ENCODE measurements around the gene SP4.

The SP4 gene

GRCh38 chr7:21427871-21428658 lies at the start of gene SP4:
TSS of gene SP4 (plus strand) at chr7:21428083. CDS start at chr7:21428252, 169 bp downstream.
- Histone ChIP-seq H3K36me3 (ENCODE audit: insufficient read depth) (no peaks in the 10 kb centered on the region), H4K20me1 (ENCODE audit: insufficient read depth) (no peaks in the 10 kb centered on the region), H3K4me3 (IDR thresholded peaks at IDR 0.05; ENCODE audit: insufficient read depth, low read depth, low read length) (no peak within 1 kb of the TSS), H3K4me2 (peak within 1 kb of the TSS; percentile 98), H3K9ac (peak within 1 kb of the TSS; percentile 97), H3K79me2 (ENCODE audit: insufficient read depth, low read depth) (no peaks in the 10 kb centered on the region), H3K27ac (peak within 1 kb of the TSS; percentile 94), H3K27me3 (ENCODE audit: insufficient read depth, low read depth) (no peaks in the 10 kb centered on the region), H2AFZ (ENCODE audit: low read depth) (peak within 1 kb of the TSS; percentile 99), H3K4me1 (ENCODE audit: low read depth, poor library complexity, severe bottlenecking) (peaks cover 32% of the 10 kb centered on the region)
- no peak for TF ChIP-seq CTCF (conservative IDR thresholded peaks at IDR 0.05; ENCODE audit: low read depth, low read length)

GRCh38 chr7:21383227-21384220 lies 44.4 kb upstream of the SP4 start:
- no peak overlapping the region for H3K4me2 ChIP-seq
- H3K9ac ChIP-seq: no peak overlapping the region
- H3K4me3 ChIP-seq (IDR thresholded peaks at IDR 0.05; ENCODE audit: insufficient read depth, low read depth, low read length): no peak overlapping the region
- no peaks in the 10 kb centered on the region for H3K27me3 ChIP-seq (ENCODE audit: insufficient read depth, low read depth)
- H3K4me1 ChIP-seq (ENCODE audit: low read depth, poor library complexity, severe bottlenecking): no peaks in the 10 kb centered on the region
- TF ChIP-seq CTCF (conservative IDR thresholded peaks at IDR 0.05; ENCODE audit: low read depth, low read length): no peak
- no peaks in the 10 kb centered on the region for H3K79me2 ChIP-seq (ENCODE audit: insufficient read depth, low read depth)
- H4K20me1 ChIP-seq (ENCODE audit: insufficient read depth): no peaks in the 10 kb centered on the region
- no peak overlapping the region for H2AFZ ChIP-seq (ENCODE audit: low read depth)
- no peak overlapping the region for H3K27ac ChIP-seq
- H3K36me3 ChIP-seq (ENCODE audit: insufficient read depth): no peaks in the 10 kb centered on the region

DNA sequence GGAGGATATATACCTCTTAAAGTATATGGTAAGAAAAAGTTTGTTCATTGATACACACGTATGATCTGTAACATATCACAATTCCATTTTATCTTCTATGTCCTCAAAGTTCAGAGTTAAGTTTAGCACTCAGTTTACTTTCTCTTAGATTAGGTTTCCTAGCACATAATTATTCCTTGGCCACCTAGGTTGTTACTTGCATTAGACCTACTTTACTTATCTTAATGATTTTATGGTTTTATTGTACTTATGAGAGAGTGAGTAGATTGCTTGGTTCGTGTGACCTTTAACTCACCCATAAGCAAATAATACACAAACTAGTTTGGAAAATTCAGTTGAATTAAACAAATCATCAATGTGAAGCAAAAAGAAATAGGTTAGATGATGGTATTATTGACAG lies 33.9 kb upstream of the SP4 start:
- no peak overlapping the region for H3K9ac ChIP-seq
- no peaks in the 10 kb centered on the region for H3K79me2 ChIP-seq (ENCODE audit: insufficient read depth, low read depth)
- no peaks in the 10 kb centered on the region for H4K20me1 ChIP-seq (ENCODE audit: insufficient read depth)
- H3K27ac ChIP-seq: no peak overlapping the region
- H2AFZ ChIP-seq (ENCODE audit: low read depth): no peak overlapping the region
- H3K4me2 ChIP-seq: no peak overlapping the region
- H3K4me1 ChIP-seq (ENCODE audit: low read depth, poor library complexity, severe bottlenecking): no peaks in the 10 kb centered on the region
- H3K4me3 ChIP-seq (IDR thresholded peaks at IDR 0.05; ENCODE audit: insufficient read depth, low read depth, low read length): no peak overlapping the region
- TF ChIP-seq CTCF (conservative IDR thresholded peaks at IDR 0.05; ENCODE audit: low read depth, low read length): no peak
- no peaks in the 10 kb centered on the region for H3K36me3 ChIP-seq (ENCODE audit: insufficient read depth)
- H3K27me3 ChIP-seq (ENCODE audit: insufficient read depth, low read depth): no peaks in the 10 kb centered on the region

DNA sequence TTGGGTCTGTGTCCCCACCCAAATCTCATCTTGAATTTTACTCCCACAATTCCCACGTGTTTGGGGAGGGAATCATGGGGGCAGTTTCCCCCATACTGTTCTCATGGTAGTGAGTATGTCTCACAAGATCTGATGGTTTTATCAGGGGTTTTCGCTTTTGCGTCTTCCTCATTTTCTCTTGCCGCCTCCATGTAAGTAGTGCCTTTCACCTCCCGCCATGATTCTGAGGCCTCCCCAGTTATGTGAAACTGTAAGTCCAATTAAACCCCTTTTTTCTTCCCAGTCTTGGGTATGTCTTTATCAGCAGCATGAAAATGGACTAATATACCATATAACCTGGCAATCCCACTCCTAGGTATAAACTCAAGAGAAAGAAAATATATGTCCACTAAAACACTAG lies 25.9 kb upstream of the SP4 start:
- Histone ChIP-seq H3K27me3 (ENCODE audit: insufficient read depth, low read depth) (no peaks in the 10 kb centered on the region), H4K20me1 (ENCODE audit: insufficient read depth) (no peaks in the 10 kb centered on the region), H3K79me2 (ENCODE audit: insufficient read depth, low read depth) (no peaks in the 10 kb centered on the region), H2AFZ (ENCODE audit: low read depth) (no peak overlapping the region), H3K4me3 (IDR thresholded peaks at IDR 0.05; ENCODE audit: insufficient read depth, low read depth, low read length) (no peak overlapping the region), H3K4me2 (no peak overlapping the region), H3K9ac (no peak overlapping the region), H3K27ac (no peak overlapping the region), H3K36me3 (ENCODE audit: insufficient read depth) (no peaks in the 10 kb centered on the region), H3K4me1 (ENCODE audit: low read depth, poor library complexity, severe bottlenecking) (no peaks in the 10 kb centered on the region)
- no peak for TF ChIP-seq CTCF (conservative IDR thresholded peaks at IDR 0.05; ENCODE audit: low read depth, low read length)
